Panc1 (cell line): ENCODE data around the gene FYCO1. TPM values are rescaled to one million over a fixed set of nuclear protein-coding genes. Genes with fewer than 3 reads are reported as not detected.
"Not testable (repeated sequence)": the region's sequence is repeated elsewhere in the genome, so short reads cannot be mapped to it uniquely, and the experiment has no call there.

Source experiments
- ATAC-seq: fragments of 200-7000 bp; cut with Tn5 transposase; 2 replicates; pipeline ENCODE4 v1.9.1; 2020; ENCODE audit warnings: mild to moderate bottlenecking, moderate library complexity
- Bru-seq: library from RNA; stranded (reverse); fragments of 400-500 nt; gene quantifications from one replicate; lab custom pipeline; 2021; lab: Mats Ljungman, UMichigan
- BruChase-seq, 2 experiments: library from RNA; stranded (reverse); fragments of 400-500 nt; gene quantifications; one replicate each; lab custom pipeline; 2021; lab: Mats Ljungman, UMichigan
- BruUV-seq: library from RNA; stranded (reverse); fragments of 400-500 nt; replicated peaks from 2 replicates; lab custom pipeline; 2021; lab: Mats Ljungman, UMichigan
- CTCF ChIA-PET: fragments of 300-600 bp; sonication (Branson Sonifier 250); formaldehyde crosslinking; loops from one replicate; lab custom pipeline; 2022; ENCODE audit warnings: antibody characterized with exemption; lab: Charles Lee
- POLR2A ChIA-PET: fragments of 300-600 bp; sonication (Branson Sonifier 250); formaldehyde crosslinking; loops from one replicate; lab custom pipeline; 2022; ENCODE audit warnings: antibody characterized with exemption; lab: Charles Lee
- DNase-seq: peaks from one replicate; pipeline ENCODE4 v3.0.0-alpha.2; 2010; ENCODE audit warnings: low read depth, low spot score
- H3K27ac ChIP-seq: 2 replicates; pipeline ENCODE4 v1.5.1; 2011; ENCODE audit warnings: mild to moderate bottlenecking, low read length, inconsistent platforms
- H3K27me3 ChIP-seq: fragments of 200-500 bp; sonication (Bioruptor generic); 2 replicates; pipeline ENCODE4 v1.6.0; 2014; ENCODE audit warnings: low read length, inconsistent platforms; ENCODE audit not compliant: control insufficient read depth, insufficient read depth
- H3K36me3 ChIP-seq: fragments of 200-500 bp; sonication (Bioruptor generic); 2 replicates; pipeline ENCODE4 v1.5.1; 2014; ENCODE audit warnings: inconsistent platforms, mild to moderate bottlenecking, low read length, moderate library complexity; ENCODE audit not compliant: control insufficient read depth, insufficient read depth
- H3K4me1 ChIP-seq: 2 replicates; pipeline ENCODE4 v1.5.1; 2011; ENCODE audit warnings: inconsistent platforms, mild to moderate bottlenecking, low read length, moderate library complexity; ENCODE audit not compliant: control insufficient read depth, insufficient read depth
- H3K4me3 ChIP-seq, 2 experiments: 2 replicates each; pipeline ENCODE4 v1.5.1; 2011 to 2012; ENCODE audit warnings: low read depth in 2 of 2, low read length in 2 of 2, mild to moderate bottlenecking in 2 of 2, inconsistent platforms in 1 of 2, moderate library complexity in 1 of 2
- H3K9me3 ChIP-seq: fragments of 200-500 bp; sonication (Bioruptor generic); 2 replicates; pipeline ENCODE4 v1.5.1; 2014; ENCODE audit warnings: low read depth, mild to moderate bottlenecking, inconsistent platforms, low read length, moderate library complexity; ENCODE audit not compliant: control insufficient read depth, insufficient read depth
- CTCF ChIP-seq: fragments of 450-650 bp; IDR thresholded peaks from 2 replicates; pipeline ENCODE4 v1.5.1; 2017; ENCODE audit warnings: mild to moderate bottlenecking
- POLR2AphosphoS5 ChIP-seq: IDR thresholded peaks from 2 replicates; pipeline ENCODE4 v1.6.1; 2012; ENCODE audit warnings: mild to moderate bottlenecking, low read depth, low read length, moderate library complexity
- REST ChIP-seq, 2 experiments: IDR thresholded peaks; 2 replicates each; pipeline ENCODE4 v1.6.1; 2011 to 2012; ENCODE audit warnings: low read depth in 2 of 2, control low read depth in 1 of 2, low read length in 1 of 2, mild to moderate bottlenecking in 1 of 2, moderate library complexity in 1 of 2; ENCODE audit not compliant: insufficient read depth in 1 of 2
- SIN3A ChIP-seq: IDR thresholded peaks from 2 replicates; pipeline ENCODE4 v1.6.1; 2012; ENCODE audit warnings: low read depth, mild to moderate bottlenecking, low read length, moderate library complexity, borderline replicate concordance; ENCODE audit not compliant: insufficient read depth
- TCF7L2 ChIP-seq: IDR thresholded peaks from 2 replicates; pipeline ENCODE4 v1.6.1; 2011; ENCODE audit warnings: mild to moderate bottlenecking, low read depth, low read length, inconsistent platforms
- in situ Hi-C: cut with HindIII; loops from 2 replicates; pipeline ENCODE4 v1.10.0; 2016; ENCODE audit warnings: low sequenced_read_pairs, low pct_unique_long_range_greater_than_20kb
- intact Hi-C: fragments of 100-400 bp; cut with micrococcal nuclease; formaldehyde crosslinking; loops from one replicate; pipeline ENCODE4 v1.10.0; 2022; ENCODE audit not compliant: unreplicated experiment
- long read RNA-seq: library from polyadenylated mRNA; unstranded; transcript quantifications from one replicate; pipeline ENCODE4 v2.0.0, GENCODE V29; 2021; ENCODE audit not compliant: unreplicated experiment
- polyA plus RNA-seq: library from polyadenylated mRNA; unstranded; fragments of >200 nt; gene quantifications from one replicate; pipeline ENCODE4 v1.2.1, GENCODE V29; 2012; ENCODE audit warnings: missing spikeins; ENCODE audit not compliant: insufficient read length
- total RNA-seq: library from RNA; stranded (reverse); gene quantifications from one replicate; pipeline ENCODE4 v1.2.1, GENCODE V29; 2021; ENCODE audit not compliant: unreplicated experiment

FYCO1 gene
- total RNA-seq (8.7 TPM), Bru-seq, nascent RNA (percentile 53 among the genes with signal in this experiment), BruChase-seq, experiment 1, labeled RNA remaining after a 2-hour chase (percentile 50 among the genes with signal in this experiment), BruChase-seq, experiment 2, labeled RNA remaining after a 6-hour chase (percentile 58 among the genes with signal in this experiment)
- 6.7 TPM for polyA plus RNA-seq
- long read RNA-seq, partial matches to known transcripts: 1 of 7 reads
- long read RNA-seq, other reads (novel, unspliced or antisense): 6 of 7 reads

GRCh38 chr3:45995236-45996192 is at the start of gene FYCO1:
Gene FYCO1 (minus strand): TSS chr3:45995824. CDS start chr3:45984910, 10,914 bp downstream.
- Histone ChIP-seq H3K27ac (peak within 1 kb of the TSS; percentile 72), H3K9me3 (no peaks in the 10 kb centered on the region), H3K27me3 (no peaks in the 10 kb centered on the region), H3K4me1 (no peaks in the 10 kb centered on the region), H3K36me3 (peaks cover 3% of the 10 kb centered on the region; the same call in 1 of the 2 replicates), H3K4me3 (peak within 1 kb of the TSS; percentile 84 to 86)
- ChIA-PET CTCF (no interaction called here), POLR2A (no interaction called here)
- ATAC-seq (peak; percentile 99), DNase-seq (peak; percentile 32)
- no TSS peak for BruUV-seq
- intact Hi-C loops: no loop called here
- TF ChIP-seq REST (IDR thresholded peaks at IDR 0.05; ENCODE audit: insufficient read depth in 1 of 2, low read depth in 2 of 2, low read length in 1 of 2) (no peak), SIN3A (no peak), POLR2AphosphoS5 (no peak), TCF7L2 (no peak), CTCF (no peak)
- in situ Hi-C loops: no loop called here

- H3K27me3 ChIP-seq: no peaks in the 10 kb centered on the region
- no TSS peak for BruUV-seq
- TF ChIP-seq SIN3A (no peak), POLR2AphosphoS5 (no peak), TCF7L2 (no peak), REST (IDR thresholded peaks at IDR 0.05; ENCODE audit: insufficient read depth in 1 of 2, low read depth in 2 of 2, low read length in 1 of 2) (no peak), CTCF (no peak)
- ATAC-seq: no peak
- CTCF ChIA-PET: no interaction called here
- no peaks in the 10 kb centered on the region for H3K4me1 ChIP-seq
- H3K4me3 ChIP-seq: no peak overlapping the region
- POLR2A ChIA-PET: no interaction called here
- in situ Hi-C loops: no loop called here
- intact Hi-C loops: no loop called here
- H3K9me3 ChIP-seq: no peaks in the 10 kb centered on the region
- DNase-seq: no peak
- H3K36me3 ChIP-seq: no peaks in the 10 kb centered on the region
- no peak overlapping the region for H3K27ac ChIP-seq
These were observed 43.3 kb upstream of the FYCO1 start for GRCh38 chr3:46038916-46039315.

- DNase-seq, H3K36me3 ChIP-seq, ATAC-seq, in situ Hi-C loops, BruUV-seq, H3K4me3 ChIP-seq, H3K4me1 ChIP-seq, H3K27me3 ChIP-seq, CTCF ChIA-PET, H3K9me3 ChIP-seq, intact Hi-C loops, POLR2A ChIA-PET, H3K27ac ChIP-seq: not testable (repeated sequence)
These were observed 42.4 kb upstream of the FYCO1 start for GRCh38 chr3:46038071-46038470.
